HUES64 (cell line): ENCODE results near the gene TCHP. TPM values are rescaled to one million over a fixed set of nuclear protein-coding genes. Genes with fewer than 3 reads are reported as not detected.
"Not testable (repeated sequence)": the region's sequence is repeated elsewhere in the genome, so short reads cannot be mapped to it uniquely, and the experiment has no call there.

Experiments used
- H3K27ac ChIP-seq: 2 replicates; pipeline ENCODE4 v1.7.0; 2013; ENCODE audit warnings: low read depth, low read length, inconsistent platforms
- H3K27me3 ChIP-seq: 2 replicates; pipeline ENCODE4 v1.6.1; 2013; ENCODE audit warnings: mild to moderate bottlenecking, low read length; ENCODE audit not compliant: insufficient read depth
- H3K36me3 ChIP-seq: 2 replicates; pipeline ENCODE4 v1.6.1; 2013; ENCODE audit warnings: mild to moderate bottlenecking, low read length; ENCODE audit not compliant: insufficient read depth
- H3K4me1 ChIP-seq: 2 replicates; pipeline ENCODE4 v1.6.1; 2013; ENCODE audit warnings: mild to moderate bottlenecking, low read length, moderate library complexity; ENCODE audit not compliant: insufficient read depth
- H3K4me3 ChIP-seq: 2 replicates; pipeline ENCODE4 v1.5.1; 2013; ENCODE audit warnings: mild to moderate bottlenecking, low read length, moderate library complexity
- H3K9ac ChIP-seq: 2 replicates; pipeline ENCODE4 v1.6.1; 2013; ENCODE audit warnings: mild to moderate bottlenecking, low read depth, low read length
- H3K9me3 ChIP-seq: 2 replicates; pipeline ENCODE4 v1.6.1; 2013; ENCODE audit warnings: low read depth, low read length; ENCODE audit not compliant: insufficient read depth
- WGBS: fragments of 150-250, 120-280 bp; methylation state at CpG from one replicate; pipeline ENCODE4 v1.1.7; 2013; ENCODE audit warnings: missing lambda C conversion rate; 5-methylcytosine and 5-hydroxymethylcytosine counted together
- polyA plus RNA-seq, 2 experiments: library from polyadenylated mRNA; stranded (reverse); fragments of 50-300 nt; gene quantifications; one replicate each; pipeline ENCODE4 v1.2.3, GENCODE V29; 2013

Gene TCHP
- polyA plus RNA-seq (2013, experiment 1 of 2) = 10.7 TPM
- 13.9 TPM for polyA plus RNA-seq (2013, experiment 2 of 2)

GRCh38 chr12:109899783-109900751, at the start of gene TCHP:
TCHP (plus strand) TSS chr12:109900274; CDS start chr12:109903027, 2,753 bp downstream.
- WGBS = 4% methylated on average over 69 of the region's 69 CpGs

DNA sequence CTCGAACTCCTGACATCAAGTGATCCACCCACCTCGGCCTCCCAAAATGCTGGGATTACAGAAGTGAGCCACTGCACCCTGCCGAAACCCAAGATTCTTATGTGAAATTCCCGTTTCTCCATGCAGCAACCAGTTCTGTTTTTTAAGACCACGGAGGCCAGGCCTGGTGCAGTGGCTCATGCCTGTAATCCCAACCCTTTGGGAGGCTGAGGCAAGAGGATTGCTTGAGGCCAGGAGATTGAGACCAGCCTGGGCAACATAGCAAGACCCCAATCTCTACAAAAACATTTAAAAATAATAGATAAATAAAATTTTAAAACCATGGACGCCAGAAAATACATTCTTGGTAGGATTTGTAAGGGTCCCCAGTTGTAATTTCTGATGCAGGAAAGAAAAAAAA, 49.6 kb upstream of the TCHP start:
- H3K27me3 ChIP-seq, H3K4me3 ChIP-seq, H3K36me3 ChIP-seq, H3K9ac ChIP-seq, H3K9me3 ChIP-seq, H3K27ac ChIP-seq, H3K4me1 ChIP-seq: not testable (repeated sequence)
- 95% methylated on average over 6 of the region's 6 CpGs for WGBS

More at GRCh38 chr12:109899783-109900751, at the start of gene TCHP:
- H3K4me1 ChIP-seq = peaks cover 17% of the 10 kb centered on the region; the same call in 1 of the 2 replicates
- H3K27ac ChIP-seq = peak within 1 kb of the TSS; percentile 49; the same call in 1 of the 2 replicates
- peak within 1 kb of the TSS; percentile 83 for H3K9ac ChIP-seq
- peaks cover 20% of the 10 kb centered on the region; the same call in 1 of the 2 replicates for H3K36me3 ChIP-seq
- H3K9me3 ChIP-seq = no peaks in the 10 kb centered on the region
- peak within 1 kb of the TSS; percentile 71 for H3K4me3 ChIP-seq
- peaks cover 96% of the 10 kb centered on the region for H3K27me3 ChIP-seq

GRCh38 chr12:109855377-109855776, 44.7 kb upstream of the TCHP start:
- H3K4me3 ChIP-seq = no peak overlapping the region
- H3K4me1 ChIP-seq = no peaks in the 10 kb centered on the region
- no peaks in the 10 kb centered on the region for H3K27me3 ChIP-seq
- no peak overlapping the region for H3K27ac ChIP-seq
- WGBS = 93% methylated on average over 14 of the region's 14 CpGs
- H3K9me3 ChIP-seq = no peaks in the 10 kb centered on the region
- no peak overlapping the region for H3K9ac ChIP-seq
- peaks cover 25% of the 10 kb centered on the region for H3K36me3 ChIP-seq

- Histone ChIP-seq H3K27me3 (no peaks in the 10 kb centered on the region), H3K27ac (no peak overlapping the region), H3K4me1 (no peaks in the 10 kb centered on the region), H3K36me3 (peaks cover 25% of the 10 kb centered on the region), H3K4me3 (no peak overlapping the region), H3K9me3 (no peaks in the 10 kb centered on the region), H3K9ac (no peak overlapping the region)
- WGBS = 95% methylated on average over 6 of the region's 6 CpGs
Observed at GRCh38 chr12:109857715-109858114, 42.4 kb upstream of the TCHP start.

- Histone ChIP-seq H3K27ac (no peak overlapping the region), H3K27me3 (no peaks in the 10 kb centered on the region), H3K36me3 (peaks cover 25% of the 10 kb centered on the region), H3K4me1 (no peaks in the 10 kb centered on the region), H3K9ac (no peak overlapping the region), H3K4me3 (no peak overlapping the region), H3K9me3 (no peaks in the 10 kb centered on the region)
- 88% methylated on average over 5 of the region's 5 CpGs for whole genome bisulfite sequencing
Observed at GRCh38 chr12:109858764-109859163, 41.3 kb upstream of the TCHP start.

- Histone ChIP-seq H3K27ac (no peak overlapping the region), H3K9me3 (no peaks in the 10 kb centered on the region), H3K9ac (no peak overlapping the region), H3K4me1 (0 out of 2 replicates have a peak, but pooled peaks cover 4% of the 10 kb centered on the region), H3K27me3 (no peaks in the 10 kb centered on the region), H3K36me3 (peaks cover 12% of the 10 kb centered on the region), H3K4me3 (no peak overlapping the region)
- whole genome bisulfite sequencing = 98% methylated on average over 5 of the region's 5 CpGs
Observed at GRCh38 chr12:109860977-109861376, 39.1 kb upstream of the TCHP start.

- Histone ChIP-seq H3K4me1 (0 out of 2 replicates have a peak, but pooled peaks cover 4% of the 10 kb centered on the region), H3K9ac (no peak overlapping the region), H3K4me3 (no peak overlapping the region), H3K36me3 (peaks cover 12% of the 10 kb centered on the region), H3K9me3 (no peaks in the 10 kb centered on the region), H3K27me3 (no peaks in the 10 kb centered on the region), H3K27ac (no peak overlapping the region)
- 95% methylated on average over 17 of the region's 17 CpGs for WGBS
Observed at GRCh38 chr12:109861689-109862314, 38.3 kb upstream of the TCHP start.

DNA sequence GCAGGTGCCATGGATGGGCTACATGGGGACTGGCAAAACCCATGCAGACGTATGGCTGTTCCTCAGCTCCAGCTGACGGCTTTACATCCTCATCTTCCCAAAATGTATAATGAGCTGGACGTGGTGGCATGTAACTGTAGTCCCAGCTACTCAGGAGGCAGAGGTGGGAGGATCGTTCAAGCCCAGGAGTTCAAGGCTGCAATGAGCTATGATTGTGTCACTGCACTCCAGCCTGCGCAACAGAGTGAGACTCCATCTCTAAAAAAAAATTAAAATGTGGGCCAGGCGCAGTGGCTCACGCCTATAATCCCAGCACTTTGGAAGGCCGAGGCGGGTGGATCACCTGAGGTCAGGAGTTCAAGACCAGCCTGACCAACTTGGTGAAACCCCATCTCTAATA, 37.6 kb upstream of the TCHP start:
- not testable (repeated sequence) for H3K4me1 ChIP-seq, H3K36me3 ChIP-seq, H3K9ac ChIP-seq, H3K9me3 ChIP-seq, H3K27me3 ChIP-seq, H3K4me3 ChIP-seq, H3K27ac ChIP-seq
- 97% methylated on average over 9 of the region's 9 CpGs for WGBS

DNA sequence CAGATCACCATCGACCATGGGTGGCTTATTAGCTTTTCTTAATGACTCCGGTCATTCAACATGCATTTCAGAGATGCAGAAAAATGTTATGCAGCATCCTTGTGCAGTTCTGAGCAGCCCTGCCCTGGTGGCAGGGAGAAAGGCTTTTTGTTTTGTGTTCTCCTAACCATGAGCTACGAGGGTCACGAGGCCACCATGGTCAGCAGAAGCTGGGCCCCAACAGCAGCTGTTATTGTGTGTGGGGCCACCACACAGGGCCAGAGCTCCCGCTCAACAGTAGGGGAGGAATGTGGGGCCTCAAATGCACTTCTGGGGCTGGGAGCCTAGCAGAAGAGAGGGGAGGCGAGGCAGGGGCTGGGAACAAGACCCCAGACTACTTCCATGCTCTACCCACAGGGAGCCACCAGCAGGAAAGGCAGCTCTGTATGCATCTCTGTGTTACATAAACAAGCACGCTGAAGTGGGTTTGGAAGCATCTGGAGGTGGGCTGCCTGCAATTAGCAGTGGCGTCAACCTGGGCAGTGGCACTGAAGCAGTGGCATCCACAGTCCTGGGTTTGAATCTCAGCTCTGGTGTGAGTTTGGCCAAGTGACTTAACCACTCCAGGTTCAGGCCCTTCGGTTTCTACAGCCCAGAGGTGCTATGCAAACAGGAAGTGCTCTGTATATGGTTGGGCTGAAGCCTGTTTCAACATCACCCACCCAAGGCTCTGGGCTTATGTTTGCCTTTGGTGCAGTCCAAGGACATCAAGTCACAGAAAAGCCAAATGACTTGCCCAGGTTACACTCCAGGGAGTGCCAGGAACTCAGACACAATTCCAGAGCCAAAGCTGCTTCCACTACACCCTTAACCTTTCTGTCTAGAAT, 36.0 kb upstream of the TCHP start:
- no peak overlapping the region for H3K4me3 ChIP-seq
- H3K4me1 ChIP-seq = 0 out of 2 replicates have a peak, but pooled peaks cover 4% of the 10 kb centered on the region
- H3K36me3 ChIP-seq = no peaks in the 10 kb centered on the region
- WGBS = 83% methylated on average over 9 of the region's 9 CpGs
- no peaks in the 10 kb centered on the region for H3K27me3 ChIP-seq
- H3K27ac ChIP-seq = no peak overlapping the region
- H3K9ac ChIP-seq = no peak overlapping the region
- no peaks in the 10 kb centered on the region for H3K9me3 ChIP-seq

DNA sequence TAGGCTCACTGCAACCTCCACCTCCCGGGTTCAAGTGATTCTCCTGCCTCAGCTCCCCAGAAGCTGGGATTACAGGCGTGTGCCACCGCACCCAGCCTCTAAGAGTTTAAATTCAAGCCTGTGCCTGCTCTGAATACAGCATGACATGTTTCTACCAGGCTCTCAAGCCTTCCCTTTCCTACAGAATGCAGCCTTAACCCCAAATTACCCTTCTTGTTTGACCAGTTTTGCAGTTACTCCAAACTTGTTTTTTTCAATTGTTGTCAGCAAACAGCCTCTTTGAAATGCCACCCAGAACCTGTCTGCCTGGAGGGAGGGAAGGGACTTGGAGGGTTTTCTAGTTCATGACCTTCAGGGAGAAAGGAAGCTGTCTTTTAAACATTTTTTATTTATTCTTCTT, 35.2 kb upstream of the TCHP start:
- no peaks in the 10 kb centered on the region for H3K9me3 ChIP-seq
- no peak overlapping the region for H3K27ac ChIP-seq
- H3K9ac ChIP-seq = no peak overlapping the region
- H3K36me3 ChIP-seq = no peaks in the 10 kb centered on the region
- 91% methylated on average over 3 of the region's 3 CpGs for WGBS
- no peak overlapping the region for H3K4me3 ChIP-seq
- no peaks in the 10 kb centered on the region for H3K27me3 ChIP-seq
- H3K4me1 ChIP-seq = 0 out of 2 replicates have a peak, but pooled peaks cover 4% of the 10 kb centered on the region
